CD4-positive, alpha-beta T cell treated with Interleukin-2 at 100 ng/mL for 4 hours (primary cell): ENCODE data around the gene SUPT20HL1.
"Not testable (repeated sequence)": the region's sequence is repeated elsewhere in the genome, so short reads cannot be mapped to it uniquely, and the experiment has no call there.

Experiments used
- DNase-seq: peaks from one replicate; pipeline ENCODE4 v3.0.0-alpha.2; 2020; ENCODE audit warnings: low spot score

The SUPT20HL1 gene

DNA sequence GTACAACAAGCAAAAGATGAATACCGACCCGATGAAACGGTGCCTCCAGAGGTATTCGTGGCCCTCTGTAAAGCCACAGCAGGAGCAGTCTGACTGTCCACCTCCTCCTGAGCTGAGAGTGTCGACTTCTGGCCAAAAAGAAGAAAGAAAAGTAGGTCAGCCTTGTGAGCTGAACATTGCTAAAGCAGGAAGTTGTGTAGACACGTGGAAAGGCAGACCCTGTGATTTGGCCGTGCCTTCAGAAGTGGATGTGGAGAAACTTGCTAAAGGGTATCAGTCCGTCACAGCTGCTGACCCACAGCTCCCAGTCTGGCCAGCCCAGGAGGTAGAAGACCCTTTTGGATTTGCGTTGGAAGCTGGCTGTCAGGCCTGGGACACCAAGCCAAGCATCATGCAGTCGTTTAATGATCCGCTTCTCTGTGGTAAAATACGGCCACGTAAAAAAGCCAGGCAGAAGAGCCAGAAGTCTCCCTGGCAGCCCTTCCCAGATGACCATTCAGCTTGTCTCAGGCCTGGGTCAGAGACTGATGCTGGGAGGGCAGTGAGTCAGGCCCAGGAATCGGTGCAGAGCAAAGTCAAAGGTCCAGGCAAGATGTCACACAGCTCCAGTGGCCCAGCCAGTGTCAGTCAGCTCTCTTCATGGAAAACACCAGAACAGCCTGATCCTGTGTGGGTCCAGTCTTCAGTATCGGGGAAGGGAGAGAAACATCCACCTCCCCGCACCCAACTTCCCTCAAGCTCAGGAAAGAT is 3.2 kb downstream of the SUPT20HL1 start:
- not testable (repeated sequence) for DNase-seq

GRCh38 chrX:24364326-24364725 is 3.9 kb downstream of the SUPT20HL1 start:
- no peak for DNase-seq

DNA sequence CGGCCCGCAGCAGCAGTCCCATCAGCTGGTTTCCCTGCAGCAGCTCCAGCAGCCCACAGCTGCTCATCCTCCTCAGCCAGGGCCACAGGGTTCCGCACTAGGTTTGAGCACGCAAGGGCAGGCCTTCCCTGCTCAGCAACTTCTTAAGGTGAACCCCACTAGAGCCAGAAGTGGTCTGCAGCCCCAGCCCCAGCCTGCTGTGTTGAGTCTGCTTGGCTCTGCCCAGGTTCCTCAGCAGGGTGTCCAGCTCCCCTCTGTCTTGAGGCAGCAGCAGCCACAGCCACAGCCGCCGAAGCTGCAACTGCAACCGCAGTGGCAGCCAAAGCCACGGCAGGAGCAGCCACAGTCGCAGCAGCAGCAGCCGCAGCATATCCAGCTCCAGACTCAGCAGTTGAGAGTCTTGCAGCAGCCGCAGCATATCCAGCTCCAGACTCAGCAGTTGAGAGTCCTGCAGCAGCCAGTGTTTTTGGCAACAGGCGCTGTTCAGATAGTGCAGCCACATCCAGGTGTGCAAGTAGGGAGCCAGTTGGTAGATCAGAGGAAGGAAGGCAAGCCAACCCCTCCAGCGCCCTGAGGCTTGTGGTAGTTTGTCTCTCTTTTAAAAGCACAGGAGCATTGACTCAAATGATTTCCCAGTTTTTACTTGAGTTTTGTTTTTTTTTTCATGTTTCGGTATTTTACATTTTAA is 4.6 kb downstream of the SUPT20HL1 start:
- DNase-seq: no peak

- DNase-seq: not testable (repeated sequence)
Observed at GRCh38 chrX:24366762-24367400, 6.4 kb downstream of the SUPT20HL1 start.

DNA sequence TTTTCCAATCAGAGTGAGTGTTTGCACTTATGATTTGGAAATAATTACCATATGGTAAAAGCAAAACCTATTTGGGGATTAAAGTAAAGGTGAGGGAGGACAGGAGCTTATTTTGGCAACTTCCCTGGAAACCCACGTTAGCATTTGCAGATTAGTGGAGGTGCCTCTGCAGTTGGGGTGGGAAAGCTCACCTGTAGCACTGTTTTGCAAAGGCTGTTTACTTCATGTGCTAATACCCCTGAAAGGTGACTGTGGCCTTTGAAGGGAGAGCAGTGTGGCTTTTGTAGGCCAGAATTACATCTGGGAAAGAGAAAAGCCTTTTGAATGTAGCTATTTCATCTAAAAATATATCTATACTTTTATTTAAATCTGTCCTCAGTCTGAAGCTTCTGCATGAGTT is 9.4 kb downstream of the SUPT20HL1 start:
- DNase-seq: no peak

DNA sequence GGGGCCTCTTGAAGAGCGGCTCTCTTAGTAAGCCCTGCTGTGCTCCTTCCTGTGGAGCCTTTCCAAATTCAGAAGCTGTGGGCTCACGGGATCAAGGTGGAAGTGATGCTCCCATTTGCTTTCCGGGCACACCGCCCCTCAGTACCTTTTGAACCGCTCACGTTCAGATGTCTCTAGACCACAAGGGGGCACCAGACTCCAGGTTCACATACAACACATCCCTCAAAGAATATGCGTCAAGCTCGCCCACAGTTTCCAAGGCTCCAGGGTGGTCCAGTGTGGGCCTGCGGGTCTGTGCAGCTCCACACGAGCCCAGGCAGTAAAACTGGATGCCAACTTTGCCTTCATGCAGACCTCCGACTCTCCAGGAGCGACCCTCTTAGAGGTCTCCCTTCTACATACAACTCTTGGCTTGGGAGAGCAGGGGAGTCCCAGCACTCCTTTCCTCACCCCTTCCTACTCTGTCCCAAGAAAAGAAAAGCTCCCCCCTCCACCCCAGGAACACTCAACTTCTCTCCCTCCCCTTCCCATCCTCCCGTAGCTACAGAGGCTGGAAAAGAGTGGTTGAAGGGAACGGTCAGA is 11.0 kb downstream of the SUPT20HL1 start:
- peak; percentile 61 for DNase-seq

- DNase-seq: no peak
Observed at GRCh38 chrX:24372021-24372763, 11.8 kb downstream of the SUPT20HL1 start.

DNA sequence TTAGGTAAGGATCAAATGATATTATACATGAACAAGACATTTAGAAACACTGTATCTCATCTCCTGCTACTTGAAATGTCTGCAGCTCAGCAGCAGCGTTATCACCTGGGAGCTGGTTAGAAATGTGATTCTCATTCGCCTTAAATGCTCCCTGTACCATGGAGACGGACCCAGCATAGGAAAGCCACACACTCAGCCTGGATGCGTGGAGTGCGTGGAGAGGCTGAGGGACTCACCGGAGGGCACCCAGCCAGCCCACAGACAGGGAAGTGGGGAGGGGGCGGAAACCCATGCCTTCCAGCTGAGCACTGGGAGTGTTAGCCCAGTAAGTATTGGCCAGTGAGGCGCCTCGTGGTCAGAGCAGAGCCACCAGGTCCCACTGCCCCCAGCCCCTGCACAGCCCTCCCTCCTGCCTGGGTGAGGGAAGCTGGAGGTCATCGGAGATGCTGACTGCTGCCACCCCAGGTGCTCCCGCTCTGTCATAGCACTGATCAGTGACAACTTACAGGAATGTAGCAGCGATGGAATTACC is 15.2 kb downstream of the SUPT20HL1 start:
- no peak for DNase-seq

DNA sequence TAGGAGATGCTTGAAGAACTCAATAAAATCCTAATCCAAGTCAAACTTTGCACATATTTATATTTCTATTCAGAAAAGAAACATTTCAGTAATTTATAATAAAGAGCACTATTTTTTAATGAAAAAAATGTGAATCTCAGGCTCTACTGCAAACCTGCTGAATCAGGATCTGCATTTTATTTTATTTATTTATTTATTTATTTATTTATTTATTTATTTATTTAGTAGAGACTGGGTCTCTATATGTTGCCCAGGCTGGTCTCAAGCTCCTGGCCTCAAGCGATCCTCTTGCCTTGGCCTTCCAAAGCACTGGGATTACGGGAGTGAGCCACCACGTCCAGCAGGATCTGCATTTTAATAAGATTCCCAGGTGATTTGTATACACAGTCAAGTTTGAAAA is 16.0 kb downstream of the SUPT20HL1 start:
- no peak for DNase-seq

DNA sequence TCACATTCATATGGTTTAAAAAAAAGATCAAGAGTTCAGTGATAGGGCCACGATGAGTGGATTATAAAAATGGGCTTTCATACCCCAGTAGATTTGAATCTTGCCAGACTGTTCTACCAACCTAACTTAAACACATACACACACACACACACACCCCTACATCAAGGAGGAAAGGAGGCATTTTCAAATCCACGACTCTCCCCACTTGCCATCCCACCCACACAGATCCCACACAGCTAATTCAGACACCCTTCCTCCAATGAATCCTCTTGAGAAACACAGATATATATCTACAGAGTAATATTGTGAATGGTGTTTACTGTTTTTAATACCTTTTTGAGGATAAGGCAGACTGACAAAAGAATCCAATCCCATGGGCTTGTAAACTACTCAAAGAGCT is 16.8 kb downstream of the SUPT20HL1 start:
- DNase-seq: no peak

DNA sequence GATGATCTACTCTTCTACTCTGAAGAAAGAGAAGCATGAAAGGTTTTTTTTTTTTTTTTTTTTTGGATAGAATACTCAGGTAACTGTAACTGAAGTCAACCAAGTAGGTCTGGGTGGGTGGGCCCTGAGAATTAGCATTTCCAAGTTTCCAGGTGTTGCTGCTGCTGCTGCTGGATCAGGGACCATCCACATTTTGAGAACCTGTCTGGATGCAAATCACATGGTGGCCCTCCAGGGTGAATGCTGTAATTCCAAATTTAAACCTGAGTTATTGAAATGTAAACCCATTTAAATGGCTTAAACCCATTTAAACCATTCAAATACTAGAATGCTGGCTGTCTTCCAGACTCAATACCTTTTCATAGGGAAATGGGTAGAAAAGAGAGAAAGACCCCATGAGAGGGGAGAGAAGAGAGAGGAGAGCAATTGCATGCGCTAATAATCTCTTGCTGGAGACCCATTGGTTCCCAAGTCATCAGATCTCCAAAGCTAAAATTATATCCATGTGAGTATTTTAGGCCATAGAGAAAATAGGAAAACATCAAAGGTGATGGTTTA is 17.6 kb downstream of the SUPT20HL1 start:
- DNase-seq: no peak

DNA sequence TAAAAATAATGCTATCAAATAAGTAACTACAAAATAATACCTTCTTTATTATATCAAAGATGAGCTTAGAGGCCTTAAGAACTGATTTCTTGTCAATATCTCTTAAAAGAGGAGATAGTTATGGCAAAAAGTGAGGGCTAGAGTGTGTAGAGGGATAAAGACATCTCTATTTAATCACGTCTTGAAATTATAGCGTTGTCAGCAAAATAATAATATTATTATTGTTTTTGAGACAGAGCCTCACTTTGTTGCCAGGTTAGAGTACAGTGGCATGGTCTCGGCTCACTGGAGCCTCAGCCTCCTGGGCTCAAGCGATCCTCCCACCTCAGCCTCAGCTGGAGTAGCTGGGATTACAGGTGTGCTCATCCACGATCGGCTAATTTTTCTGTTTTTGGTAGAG is 18.3 kb downstream of the SUPT20HL1 start:
- no peak for DNase-seq

DNA sequence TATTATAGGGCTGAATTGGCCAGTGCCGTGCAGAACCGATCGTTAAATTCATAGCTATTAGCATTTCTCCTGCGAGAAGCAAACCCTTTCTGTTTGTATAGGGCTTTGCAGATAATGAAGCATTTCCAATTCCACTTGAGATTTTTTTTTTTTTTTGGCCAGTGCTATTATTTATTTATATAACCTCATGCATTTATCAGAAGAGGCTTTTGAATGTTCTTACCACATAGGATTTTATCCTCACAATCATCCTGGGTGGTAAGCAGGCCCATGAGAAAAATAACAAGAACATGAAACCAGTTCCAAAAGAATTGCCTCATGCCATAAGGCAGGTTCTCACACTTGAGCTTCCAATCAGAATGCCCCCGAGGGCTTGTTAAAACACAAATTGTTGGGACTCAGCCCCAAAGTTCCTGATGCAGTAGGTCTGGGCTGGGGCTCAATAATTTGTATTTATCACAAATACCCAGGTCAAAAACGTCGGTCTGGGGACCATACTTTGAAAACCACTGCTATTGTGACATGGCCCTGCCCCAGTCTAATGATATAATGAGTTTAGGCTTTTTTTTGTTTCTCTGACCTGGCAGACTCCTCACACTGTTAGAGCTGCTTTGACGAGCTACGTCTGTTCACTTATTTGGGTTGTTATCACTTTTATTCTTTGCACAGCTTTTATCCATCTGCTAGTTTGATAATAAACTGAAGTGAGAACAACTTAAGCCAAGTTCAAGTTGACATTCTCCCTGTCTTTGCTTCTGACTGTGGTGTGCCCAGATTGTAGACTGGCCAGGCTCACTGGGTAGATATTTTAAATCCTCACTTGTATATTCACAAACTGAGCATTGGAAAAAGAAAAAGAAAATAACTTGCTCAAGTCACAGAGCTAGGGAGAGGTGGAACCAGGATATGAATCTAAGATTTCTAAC is 20.1 kb downstream of the SUPT20HL1 start:
- no peak for DNase-seq

DNA sequence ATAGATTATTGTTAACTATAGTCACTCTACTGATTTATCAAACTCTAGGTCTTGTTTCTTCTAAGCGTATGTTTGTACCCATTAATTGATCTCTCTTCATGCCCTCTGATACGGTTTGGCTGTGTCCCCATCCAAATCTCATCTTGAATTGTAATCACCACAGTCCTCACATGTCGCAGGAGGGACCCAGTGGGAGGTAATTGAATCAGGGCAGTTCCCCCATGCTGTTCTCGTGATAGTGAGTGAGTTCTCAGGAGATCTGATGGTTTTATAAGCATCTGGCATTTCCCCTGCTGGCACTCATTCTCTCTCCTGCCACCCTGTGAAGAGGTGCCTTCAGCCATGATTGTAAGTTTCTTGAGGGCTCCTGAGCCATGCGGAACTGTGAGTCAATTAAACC is 21.9 kb downstream of the SUPT20HL1 start:
- not testable (repeated sequence) for DNase-seq

DNA sequence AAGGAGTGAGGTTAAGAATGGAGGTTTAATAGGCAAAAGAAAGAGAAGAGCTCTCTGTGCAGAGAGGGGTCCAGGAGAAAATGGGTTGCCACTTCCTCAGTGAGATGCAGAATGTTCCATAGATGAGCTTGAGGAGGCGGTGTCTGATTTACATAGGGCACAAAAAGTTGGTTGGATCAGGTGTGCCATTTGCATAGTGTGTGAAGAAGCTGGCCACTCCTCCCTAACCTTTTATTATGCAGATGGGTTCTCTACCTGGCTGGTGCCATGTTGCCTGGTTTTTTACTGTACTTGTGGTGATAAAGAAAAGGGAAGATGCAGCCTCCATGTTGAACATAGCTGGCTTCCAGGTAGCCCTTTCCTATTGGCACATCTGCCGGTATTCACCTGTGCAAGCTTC is 27.3 kb downstream of the SUPT20HL1 start:
- DNase-seq: no peak

- DNase-seq: no peak
Observed at GRCh38 chrX:24391389-24391788, 30.9 kb downstream of the SUPT20HL1 start.

- no peak for DNase-seq
Observed at GRCh38 chrX:24391843-24392242, 31.4 kb downstream of the SUPT20HL1 start.

DNA sequence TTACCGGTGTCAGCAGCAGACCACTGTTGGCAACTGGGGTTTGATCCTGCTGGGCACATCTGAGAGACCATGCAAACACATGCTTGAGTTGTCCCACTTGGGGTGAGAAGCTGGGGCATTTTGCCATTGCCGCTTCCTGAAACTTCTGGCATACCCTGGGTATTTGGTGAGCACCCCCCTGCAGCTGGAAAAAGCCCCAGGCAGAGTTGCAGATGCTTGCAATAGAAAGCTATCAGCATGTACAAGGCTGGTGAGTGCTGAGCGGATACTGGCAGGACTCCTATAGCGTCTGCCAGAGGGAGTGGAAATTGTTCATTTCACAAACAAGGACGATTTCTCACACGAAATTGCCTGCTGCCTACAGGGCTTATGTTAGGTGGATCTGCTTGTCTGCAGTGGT is 32.3 kb downstream of the SUPT20HL1 start:
- no peak for DNase-seq

- peak; percentile 68 for DNase-seq
Observed at GRCh38 chrX:24395775-24396174, 35.3 kb downstream of the SUPT20HL1 start.

DNA sequence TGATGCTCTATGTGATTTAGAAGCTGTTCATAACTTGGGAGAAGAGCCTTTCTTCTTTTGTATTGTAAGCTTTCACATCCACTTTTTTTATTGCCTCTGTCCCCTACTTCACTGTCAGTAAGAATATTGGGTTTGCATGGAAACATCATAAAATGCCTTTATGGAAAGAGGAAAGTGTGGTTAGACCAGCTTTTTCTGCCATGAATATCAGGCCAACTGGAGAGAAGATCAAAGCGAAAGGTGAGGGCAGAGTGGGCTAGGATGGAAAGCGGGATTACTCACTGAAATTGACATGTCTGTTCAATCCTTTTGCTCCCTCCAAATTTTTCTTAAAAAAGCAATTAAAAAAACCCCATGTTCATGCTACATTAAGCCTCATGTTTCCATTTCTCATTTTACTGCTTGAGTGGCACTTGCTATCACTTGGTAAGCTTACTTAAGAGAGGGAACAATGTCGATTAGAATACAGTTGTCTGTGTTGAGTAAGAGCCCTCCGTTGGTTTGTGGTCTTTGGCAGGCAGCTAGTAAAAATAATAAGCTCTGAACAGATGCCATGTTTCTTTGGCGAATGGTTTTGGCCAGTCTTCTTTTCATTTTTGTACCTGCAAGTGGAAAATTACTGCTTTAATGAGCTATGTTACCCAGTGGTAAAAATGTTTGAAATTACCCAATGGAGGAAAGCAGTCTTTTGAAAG is 35.9 kb downstream of the SUPT20HL1 start:
- no peak for DNase-seq
